ENCODE data around the gene DBX2.
"Not testable (repeated sequence)": the region's sequence is repeated elsewhere in the genome, so short reads cannot be mapped to it uniquely, and the experiment has no call there.

Gene DBX2

DNA sequence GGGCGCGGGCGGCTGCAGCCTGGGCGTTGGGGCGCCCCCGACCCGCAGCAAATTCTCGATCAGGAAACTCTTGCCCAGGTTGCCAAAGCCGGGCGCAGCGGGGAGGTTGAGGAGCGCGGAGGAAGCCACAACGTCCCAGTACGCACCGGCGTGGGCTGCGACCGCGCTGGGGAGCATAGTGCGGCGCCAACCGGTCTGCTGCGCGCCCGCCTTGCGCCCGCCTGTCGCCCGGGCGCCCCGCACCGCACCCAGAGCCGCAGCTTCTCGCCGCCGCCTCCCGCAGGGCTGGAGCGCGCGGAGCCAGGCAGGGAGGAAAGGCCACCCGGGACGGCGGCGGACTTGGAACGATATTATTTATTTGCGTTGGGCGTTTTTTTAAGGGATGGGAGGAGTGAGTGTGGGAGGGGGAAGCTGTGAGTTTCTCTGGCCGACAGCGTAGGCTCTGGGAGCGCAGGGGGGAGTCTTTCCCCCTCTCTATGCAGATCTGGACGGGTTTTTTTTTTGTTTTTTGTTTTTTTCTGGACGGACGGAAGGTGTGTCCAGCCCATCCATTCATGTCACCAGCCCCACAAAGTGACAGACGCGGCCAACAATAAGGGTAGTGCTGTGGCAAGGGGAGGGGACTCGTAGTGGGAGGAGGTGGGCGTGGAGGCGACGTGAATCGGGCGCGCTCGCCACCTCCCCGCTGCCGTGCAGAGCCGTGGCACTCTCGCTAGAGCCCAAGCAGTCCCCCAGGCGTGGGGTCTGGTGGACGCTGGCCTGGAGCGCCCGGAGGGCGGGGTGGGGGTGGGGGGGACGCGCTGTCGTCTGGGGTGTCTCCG, at the start of gene DBX2:
DBX2 (minus strand) TSS at position 349 of the 821 bp plus-strand sequence; CDS start at position 177, 172 bp downstream.
- DNase-seq: no peak

DNA sequence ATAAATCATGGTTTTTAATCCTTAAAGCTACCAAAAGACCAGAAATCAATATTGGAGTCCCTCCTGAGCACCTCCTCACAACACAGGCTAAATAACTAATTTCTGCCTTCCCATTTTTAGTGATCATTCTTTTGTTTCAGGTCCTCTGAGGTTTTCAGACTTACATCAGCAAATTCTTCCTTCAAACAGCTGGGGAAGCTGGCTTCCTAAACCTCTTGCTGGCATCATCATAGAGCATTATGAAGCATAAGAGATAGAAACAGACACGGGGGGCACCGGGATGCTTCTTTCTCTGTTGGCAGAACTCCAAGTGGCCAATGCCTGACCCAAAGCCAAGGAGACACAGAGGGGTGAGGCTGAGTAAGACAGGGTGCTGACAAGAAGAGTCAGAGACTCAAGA, 47.9 kb upstream of the DBX2 start:
- DNase-seq: no peak

DNA sequence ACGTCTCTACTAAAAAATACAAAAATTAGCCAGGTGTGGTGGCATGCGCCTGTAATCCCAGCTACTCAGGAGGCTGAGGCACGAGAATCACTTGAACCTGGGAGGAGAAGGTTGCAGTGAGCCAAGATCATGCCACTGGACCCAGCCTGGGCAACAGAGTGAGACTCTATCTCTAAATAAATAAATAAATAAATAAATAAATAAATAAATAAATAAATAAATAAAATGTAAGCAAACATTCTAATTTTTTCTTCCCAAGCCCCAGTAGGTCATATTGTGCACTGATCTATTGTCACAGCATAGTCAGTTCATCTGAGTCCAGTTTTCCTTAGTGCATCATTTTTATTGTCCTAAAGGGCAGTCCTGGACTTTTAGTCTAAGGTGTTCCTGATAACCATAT, 44.5 kb upstream of the DBX2 start:
- not testable (repeated sequence) for DNase-seq

DNA sequence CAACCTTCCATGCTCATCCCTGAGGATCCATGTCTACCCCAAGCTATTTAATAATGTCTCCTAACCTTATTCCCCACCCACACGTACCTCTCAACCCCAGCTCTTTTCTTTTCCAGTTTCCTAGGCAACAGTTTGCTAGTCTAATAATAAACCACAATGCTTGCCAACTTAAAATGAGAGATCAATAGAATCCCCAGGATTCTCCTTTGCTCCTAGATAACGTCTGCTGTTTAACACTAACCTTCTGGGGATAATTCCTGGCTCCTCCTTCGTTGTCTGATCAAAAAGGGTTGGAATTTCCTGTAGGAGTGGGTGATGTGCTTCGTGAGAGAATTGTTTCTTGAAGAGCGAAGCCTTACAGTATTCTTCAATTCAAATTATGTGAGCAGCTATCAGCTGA, 42.2 kb upstream of the DBX2 start:
- DNase-seq: no peak

DNA sequence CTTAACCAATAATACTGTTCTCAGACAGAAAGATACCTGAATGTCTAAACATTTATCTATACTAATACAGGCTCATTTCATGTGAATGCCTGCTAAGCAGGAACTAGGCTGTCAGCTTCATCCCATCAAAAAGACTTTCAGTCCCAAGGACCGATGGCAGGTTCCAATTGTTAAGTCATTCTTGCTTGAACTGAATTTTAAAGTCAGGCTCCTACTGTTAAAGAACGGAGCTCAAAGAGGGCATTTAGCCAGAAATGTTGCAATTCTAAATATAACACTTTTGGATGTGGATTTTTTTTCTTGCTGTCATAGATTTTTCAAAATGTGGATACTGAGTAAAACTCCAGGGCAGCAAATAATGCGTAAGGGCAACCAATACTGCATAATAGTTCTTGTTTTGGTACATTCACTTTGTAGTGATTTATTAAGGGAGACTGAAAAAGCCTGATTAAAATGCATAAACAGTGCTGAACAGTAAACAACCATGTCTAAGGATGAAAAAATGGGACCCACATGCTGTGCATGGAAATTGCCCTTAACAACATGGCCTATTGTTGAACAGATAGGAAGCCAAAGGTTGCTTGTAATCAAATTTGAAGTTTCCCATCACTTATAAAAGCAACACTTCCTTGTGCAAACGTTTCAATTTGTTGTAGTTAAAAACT, 38.6 kb upstream of the DBX2 start:
- no peak for DNase-seq

DNA sequence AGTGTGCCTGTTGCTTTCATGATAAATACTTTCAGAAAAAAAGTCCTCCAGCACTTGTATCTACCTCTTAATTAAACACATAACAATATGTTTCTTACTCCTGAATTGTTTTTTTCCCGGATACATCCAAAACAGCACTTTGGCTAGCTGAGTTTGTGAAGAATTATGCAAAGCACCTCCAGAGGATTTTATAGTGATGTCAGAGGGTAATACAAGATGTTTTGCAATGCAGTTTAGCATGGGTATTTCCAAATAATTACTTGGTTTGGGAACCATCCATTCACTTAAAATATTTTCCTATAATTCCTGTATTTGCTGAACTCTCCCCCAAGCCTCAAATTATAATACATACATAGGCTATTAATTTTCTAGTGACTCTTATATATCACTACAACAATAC, 37.7 kb upstream of the DBX2 start:
- DNase-seq: no peak

DNA sequence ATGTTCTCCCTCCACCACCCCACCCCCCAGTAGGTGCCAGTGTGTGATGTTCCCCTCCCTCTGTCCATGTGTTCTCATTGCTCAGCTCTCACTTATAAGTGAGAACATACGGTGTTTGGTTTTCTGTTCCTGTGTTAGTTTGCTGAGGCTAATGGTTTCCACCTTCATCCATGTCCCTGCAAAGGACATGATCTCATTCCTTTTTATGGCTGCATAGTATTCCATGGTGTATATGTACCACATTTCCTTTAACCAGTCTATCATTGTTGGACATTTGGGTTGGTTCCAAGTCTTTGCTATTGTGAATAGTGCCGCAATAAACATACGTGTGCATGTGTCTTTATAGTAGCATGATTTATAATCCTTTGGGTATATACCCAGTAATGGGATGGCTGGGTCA, 33.3 kb upstream of the DBX2 start:
- DNase-seq: not testable (repeated sequence)

DNA sequence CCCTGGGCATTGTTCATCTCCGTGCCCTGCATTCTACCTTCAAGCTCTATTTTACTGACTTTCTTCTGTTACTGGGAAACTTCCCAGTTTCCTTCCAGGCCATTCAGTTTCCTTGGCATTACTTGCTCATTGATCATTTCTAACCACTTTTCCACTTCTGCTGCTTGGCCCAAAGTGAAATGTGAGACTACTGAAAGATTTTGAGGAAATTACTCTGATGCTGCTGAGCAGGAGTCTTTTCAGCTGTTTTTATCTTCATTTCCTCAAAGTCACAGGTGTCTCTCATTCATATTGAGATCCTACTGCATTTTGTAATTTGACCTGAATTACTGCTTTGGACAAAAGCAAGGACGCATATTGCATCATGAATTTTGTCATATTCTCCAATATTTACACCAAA, 26.4 kb upstream of the DBX2 start:
- no peak for DNase-seq

DNA sequence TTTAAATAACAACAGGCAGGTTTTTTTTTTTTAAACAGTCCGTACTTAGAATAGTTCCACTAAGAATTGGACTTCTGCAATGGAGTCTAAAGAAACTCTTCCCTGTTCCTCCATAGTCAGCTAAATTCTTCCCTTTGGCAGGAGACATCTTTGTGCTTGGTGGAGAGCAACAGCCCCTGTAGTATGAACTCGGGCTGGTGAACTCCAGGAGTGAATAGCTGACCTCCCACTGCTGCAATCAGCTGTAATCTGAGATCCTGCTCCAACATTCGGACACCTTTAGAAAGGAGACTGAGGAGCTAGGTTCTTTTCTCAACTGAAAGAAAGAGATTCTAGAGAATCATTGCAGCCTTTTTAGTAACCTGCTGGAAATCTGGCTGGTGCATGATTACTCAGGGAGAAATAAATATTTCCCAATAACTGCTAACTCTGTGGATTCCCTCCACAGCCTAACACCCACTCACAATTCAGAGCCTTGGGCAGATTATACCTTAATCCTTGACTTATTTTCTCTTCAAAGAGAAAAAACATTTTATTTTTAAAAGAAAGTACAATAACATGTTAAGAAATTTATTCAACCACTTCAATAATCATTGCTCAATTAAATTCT, 25.6 kb upstream of the DBX2 start:
- no peak for DNase-seq

DNA sequence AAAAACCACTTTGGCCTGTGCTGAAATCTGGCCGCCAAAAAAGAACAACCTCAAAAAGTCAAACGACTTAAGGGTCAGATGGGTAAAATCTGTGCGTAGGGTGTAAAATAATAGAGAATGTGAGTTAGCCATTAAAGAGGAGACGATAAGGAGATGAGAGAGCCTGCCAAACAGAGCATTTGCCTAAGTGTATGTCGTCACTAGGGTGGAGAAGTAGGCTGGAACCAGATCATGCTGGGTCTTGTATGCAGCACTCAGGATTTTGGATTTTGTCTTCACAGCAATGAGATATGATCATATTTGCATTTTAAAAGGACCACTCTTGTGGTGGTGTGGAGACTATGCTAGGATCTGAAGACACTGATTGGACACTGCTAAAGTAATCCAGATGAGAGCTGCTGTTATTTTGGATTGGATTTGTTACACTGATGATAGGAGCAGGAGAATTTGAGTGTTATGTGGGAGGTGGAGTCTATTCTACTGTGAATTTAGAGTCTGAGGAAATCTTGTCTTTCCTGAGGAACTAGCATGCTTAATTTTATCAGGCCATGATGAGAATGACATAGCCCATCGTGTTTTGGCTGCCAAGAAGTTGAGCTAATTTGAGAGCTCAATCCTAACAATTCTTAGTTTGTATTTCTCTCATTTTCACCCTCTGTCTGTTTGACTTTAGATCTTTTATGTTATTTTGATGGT, 24.8 kb upstream of the DBX2 start:
- no peak for DNase-seq

DNA sequence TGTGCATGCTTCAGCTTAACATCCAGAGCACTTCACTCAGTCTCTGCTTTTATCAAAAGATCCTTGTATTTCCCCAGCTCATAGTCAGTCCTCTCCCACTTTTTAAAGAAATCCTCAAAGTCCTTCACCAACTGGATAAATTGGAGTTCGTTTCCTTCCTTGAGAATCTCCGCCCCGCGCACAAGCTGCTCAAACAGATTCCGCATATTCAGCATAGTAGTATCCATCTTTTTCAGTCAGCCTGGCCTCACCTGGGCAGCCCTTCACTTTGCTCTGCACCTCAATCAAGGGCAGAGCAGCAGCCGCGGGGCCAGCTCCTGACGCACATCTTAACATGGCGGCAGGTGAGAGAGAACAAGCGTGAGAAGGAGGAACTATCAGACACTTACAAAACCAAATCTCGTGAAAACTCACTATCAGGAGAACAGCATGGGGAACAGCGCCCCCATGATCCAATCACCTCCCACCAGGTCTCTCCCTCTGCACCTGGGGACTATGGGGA, 14.3 kb upstream of the DBX2 start:
- no peak for DNase-seq

DNA sequence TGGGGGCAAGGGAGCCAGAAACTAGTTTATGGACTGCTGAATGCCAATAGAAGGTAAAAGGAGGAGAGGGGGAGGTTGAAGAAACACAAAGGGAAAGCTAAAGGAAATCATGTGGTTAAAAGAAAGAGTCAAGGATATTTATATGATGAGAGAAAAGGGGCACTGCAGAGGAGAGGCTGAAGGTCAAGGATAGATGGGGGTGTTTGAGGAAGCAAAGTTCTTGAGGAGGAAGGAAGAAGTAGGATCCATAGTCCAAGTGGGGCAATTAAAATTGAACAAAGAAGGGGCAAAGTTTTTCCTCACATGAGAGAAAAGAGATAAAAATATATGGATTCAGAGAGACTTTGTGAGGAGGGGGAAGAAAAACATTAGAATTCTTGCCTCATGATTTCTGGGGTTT, 10.1 kb upstream of the DBX2 start:
- DNase-seq: no peak

DNA sequence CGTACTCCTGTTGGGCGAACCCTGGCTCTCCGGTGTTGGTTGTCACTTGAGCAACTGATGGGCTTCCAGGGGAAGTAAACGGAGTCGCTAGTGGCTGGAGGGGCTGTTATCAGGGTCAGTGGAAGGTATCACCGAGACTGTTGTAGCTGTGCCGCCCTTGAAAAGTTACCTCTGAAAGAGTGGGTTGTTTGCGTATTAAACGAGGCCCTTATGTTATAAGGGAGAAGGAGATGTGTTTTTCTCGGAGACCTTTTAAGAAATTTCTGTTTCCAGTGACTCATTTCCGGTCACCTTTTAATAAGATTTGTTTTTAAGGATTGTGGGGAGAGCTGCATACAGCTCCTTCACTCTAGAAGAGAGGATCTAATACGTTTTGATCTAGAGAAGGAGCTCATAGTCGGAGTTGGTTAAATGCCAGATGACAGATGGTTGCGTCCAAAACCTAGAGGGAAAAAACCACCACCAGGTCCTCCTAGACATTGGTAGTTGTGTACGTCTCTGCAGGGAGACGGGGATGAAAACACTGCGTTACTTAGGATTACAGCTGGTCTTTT, 750 bp upstream of the DBX2 start:
- DNase-seq: no peak

DNA sequence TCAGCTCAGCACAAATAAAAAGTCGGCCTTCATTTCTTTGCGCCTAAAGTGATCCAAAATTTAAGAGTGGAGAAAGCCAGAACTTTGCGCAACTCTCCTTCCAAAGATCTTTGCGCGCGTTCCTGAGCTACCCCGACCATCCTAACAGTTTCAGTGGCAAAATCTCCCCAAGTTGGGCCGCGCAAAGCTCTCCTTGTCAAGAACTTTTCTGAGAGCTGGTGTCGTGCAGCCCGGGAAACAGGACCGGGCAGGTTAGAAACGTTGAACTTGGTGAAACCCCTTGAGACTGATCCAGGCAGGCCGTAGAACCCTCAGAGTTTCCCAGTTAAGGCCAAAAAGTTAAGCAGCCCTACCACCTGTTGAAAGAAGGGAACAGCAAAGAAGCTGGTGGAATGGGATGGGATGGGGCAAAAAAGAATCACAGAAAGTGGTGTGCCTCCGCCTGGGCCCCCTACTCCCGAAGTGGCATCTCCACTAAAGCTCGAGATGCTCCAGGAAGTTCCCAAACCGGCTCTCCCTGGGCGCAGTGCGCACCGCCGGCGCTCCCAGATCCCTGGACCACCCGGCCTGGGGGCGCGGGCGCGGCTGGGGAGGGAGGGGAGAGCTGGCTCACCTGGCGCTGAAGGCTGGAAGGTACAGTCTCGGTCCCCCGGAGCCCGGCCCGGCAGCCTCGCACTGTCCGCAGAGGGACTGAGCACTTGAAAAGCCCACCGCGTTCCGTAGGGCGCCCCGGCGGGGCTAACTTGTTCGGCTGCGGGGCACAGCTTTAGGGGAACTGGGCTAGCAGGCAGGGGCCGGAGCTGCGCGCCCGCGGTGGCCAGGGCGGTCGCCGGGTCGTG, 768 bp downstream of the DBX2 start:
- DNase-seq: no peak

DNA sequence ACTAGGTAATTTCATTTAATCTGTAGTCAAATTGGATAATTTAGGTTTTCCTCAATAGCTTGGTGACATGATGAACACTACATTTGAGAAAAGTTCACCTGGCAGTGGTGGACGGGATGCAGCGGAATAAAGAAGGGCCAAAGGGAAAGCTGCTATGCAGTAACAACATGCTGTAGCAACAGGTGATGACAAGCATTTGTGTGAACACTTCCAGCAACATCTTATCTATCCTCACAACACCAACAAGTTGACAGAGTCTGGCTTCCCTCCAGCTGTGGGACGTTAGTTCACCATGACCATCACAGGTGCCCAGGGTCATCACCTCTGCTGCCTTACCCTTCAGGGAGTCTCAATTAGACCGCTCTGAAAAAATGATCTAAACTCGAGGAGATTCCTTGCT, 8.3 kb downstream of the DBX2 start:
- DNase-seq: no peak

DNA sequence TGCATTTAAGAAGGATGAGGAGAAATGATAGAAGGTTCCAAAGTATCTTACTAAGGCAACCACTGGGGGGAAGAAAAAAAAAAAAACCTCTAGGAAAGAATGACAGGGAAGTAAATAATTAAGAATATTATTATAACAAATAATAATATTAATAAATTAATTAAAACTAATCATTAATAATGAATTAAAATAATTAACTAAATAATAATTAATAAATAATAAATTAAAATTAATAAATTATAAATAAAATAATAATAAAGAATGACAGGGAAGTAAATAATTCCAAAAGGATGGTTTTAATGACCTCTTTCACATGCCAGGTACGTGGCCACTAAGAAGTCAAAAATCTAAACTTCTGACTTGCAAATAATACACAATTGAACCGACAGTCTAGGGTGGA, 9.9 kb downstream of the DBX2 start:
- no peak for DNase-seq

DNA sequence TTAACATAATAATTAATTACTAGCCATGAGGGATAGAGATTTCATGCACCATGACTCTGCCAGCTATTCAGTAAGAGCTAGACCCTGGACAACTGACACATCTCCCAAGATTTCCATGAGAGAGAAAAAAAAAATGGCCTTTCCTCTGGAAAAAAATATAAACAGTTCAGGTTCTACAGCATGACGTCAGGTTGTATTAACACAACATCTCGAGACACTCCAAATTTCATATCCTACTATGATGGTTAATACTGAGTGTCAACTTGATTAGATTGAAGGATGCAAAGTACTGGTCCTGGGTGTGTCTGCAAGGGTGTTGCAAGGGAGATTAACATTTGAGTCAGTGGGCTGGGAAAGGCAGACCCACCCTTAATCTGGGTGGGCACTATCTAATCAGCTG, 11.1 kb downstream of the DBX2 start:
- no peak for DNase-seq

DNA sequence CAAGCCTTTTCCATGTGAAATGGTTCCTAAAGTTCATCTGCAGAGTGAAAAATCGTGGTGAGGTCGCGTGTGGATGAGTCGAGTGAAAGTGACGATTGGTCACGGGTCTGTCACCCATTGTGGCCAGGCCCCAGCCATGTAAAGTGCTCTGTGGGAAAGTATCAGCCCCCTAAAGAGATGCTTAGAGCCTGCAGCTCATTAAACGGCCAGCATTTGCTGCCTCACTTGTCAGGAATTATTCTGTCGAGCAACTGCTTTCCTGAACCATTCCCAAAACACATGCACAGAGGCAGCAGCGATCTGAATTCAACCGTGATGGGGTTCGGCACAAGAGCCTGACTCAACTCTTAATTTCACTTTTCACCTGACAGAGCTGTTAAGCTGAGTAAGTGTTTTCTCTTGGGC, 16.0 kb downstream of the DBX2 start:
- no peak for DNase-seq

DNA sequence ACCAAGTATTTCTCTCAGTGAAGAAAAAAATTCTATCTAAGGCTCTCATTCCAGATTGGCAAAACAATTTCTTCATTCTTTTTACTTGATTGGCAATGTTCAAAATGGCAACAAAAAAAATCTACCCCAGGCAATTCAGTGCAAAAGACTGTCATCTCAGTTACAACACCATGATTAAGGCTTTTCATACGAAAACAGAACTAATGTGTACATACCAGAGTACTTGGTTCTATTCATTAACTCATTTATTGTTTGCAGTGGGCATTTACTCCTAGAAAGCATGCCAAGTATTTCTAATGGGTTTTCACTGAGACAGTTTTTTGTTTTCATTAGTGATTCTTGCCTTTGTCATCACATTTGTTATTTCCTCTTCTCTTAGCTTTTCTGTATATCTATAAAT, 33.0 kb downstream of the DBX2 start:
- no peak for DNase-seq

DNA sequence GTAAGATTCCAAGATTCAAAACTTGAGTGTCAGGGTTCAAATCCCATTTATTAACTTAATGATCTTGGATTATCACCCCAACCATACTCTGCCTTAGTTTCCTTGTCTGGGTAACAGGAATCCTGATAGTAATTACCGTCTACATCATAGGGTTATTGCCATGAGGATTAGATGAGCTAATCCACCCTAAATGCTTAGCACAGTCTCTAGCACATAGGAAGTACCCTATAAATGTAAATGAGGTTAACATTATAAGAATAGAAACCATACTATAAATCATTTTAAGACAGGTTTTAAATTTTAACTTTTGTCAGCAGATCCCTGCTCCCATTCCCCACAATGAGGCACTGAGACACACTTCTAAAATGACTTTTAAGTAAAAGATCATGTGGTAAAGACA, 36.5 kb downstream of the DBX2 start:
- DNase-seq: no peak

DNA sequence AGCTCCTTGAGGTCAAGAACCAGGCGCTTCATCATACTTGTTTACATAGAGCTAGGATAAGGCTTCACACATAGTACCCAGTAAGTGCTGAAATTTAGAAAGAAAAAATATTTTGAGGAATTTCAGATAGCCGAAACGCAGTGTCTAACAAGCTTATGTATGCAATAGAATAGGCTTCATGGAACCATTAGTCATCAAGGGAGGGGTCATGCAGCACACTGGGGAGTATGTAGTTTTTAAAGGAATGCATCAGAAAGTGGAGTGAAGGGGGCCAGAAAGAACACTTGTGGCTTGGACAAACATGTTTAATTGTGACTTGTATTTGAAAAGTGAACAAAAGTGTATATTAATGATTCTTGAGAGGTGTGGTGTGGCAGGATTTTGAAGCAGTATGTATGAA, 38.1 kb downstream of the DBX2 start:
- no peak for DNase-seq

DNA sequence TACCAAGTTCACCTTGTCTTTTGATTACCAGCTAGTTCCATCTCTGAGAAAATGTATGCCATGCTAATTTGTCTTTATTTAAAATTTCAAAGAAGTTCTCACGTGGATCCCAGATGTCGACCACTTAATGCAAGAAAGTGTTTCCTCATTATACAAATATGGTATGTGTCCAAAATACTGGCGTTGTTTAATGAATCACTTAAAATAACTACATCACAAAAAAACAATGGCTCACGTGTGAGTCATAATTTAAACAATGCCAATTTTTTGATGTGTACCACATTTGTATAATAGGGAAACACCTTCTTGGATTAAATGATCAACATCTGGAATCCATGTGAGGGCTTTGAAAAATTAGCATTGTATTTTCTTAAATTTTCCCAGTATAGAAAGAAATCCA, 40.8 kb downstream of the DBX2 start:
- DNase-seq: no peak

All from NCI-H1417 treated with DMSO at 0.1 percent for 48 hours (cell line).